ENCODE measurements around the gene MAGOH. TPM values are rescaled to one million over a fixed set of nuclear protein-coding genes. Genes with fewer than 3 reads are reported as not detected.

The MAGOH gene
- total RNA-seq, 1 donor from 2014 or later = 35.7 TPM

- no peaks in the 10 kb centered on the region for H3K9me3 Mint-ChIP-seq (ENCODE audit: unreplicated experiment)
Measured at GRCh38 chr1:53237638-53238037, 680 bp downstream of the MAGOH start.

DNA sequence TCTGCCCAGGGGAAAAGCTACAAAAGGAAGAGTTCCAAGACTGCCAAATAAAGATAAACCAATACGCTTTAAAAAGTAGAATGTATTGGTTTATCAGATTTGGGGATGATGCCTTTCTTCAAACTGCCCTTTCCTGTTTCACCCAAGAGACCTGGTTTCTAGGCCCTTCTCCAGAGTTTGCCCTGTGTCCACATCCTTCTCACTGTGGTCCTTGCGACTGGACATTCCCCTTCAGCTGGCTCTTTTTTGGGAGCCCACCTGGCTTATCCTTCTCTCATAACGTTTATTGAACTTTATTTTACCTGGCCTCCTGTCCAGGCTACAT is 17.4 kb downstream of the MAGOH start:
- Histone ChIP-seq H3K27me3 (ENCODE audit: insufficient read depth, low read length) (no peaks in the 10 kb centered on the region), H3K4me3 (ENCODE audit: insufficient read depth, low read depth, low read length) (peak overlapping the region; percentile 78), H3K4me2 (ENCODE audit: low read length) (peak overlapping the region; percentile 90), H4K20me1 (ENCODE audit: insufficient read depth, low read length) (no peaks in the 10 kb centered on the region), H3K27ac (ENCODE audit: low read depth, low read length) (peak overlapping the region; percentile 91), H3K4me1 (ENCODE audit: insufficient read depth, low read length) (peaks cover 8% of the 10 kb centered on the region), H2AFZ (ENCODE audit: low read depth, low read length) (peak overlapping the region; percentile 91), H3K36me3 (ENCODE audit: insufficient read depth, low read length) (no peaks in the 10 kb centered on the region), H3K79me2 (ENCODE audit: insufficient read depth, low read length) (peaks cover 13% of the 10 kb centered on the region), H3K9me3 (ENCODE audit: insufficient read depth, low read depth, low read length) (no peaks in the 10 kb centered on the region), H3K9ac (ENCODE audit: low read length) (peak overlapping the region; percentile 94)
- Mint-ChIP-seq H3K27ac (ENCODE audit: unreplicated experiment) (peak overlapping the region; percentile 98), H3K27me3 (ENCODE audit: low read depth, unreplicated experiment) (no peaks in the 10 kb centered on the region), H3K9me3 (ENCODE audit: unreplicated experiment) (no peaks in the 10 kb centered on the region), H3K4me3 (ENCODE audit: unreplicated experiment) (peak overlapping the region; percentile 89), H3K36me3 (ENCODE audit: low read depth, unreplicated experiment) (peaks cover 2% of the 10 kb centered on the region), H3K4me1 (ENCODE audit: low read depth, unreplicated experiment) (peaks cover 2% of the 10 kb centered on the region)
- DNase-seq (ENCODE audit: low read depth) = no peak
- FAIRE-seq = no peak
- TF ChIP-seq CTCF (IDR thresholded peaks at IDR 0.05; ENCODE audit: insufficient read depth, low read depth, low read length) (no peak), EZH2 (IDR thresholded peaks at IDR 0.05; ENCODE audit: insufficient read depth, low read length) (no peak)

More at GRCh38 chr1:53237638-53238037, 680 bp downstream of the MAGOH start:
- no peaks in the 10 kb centered on the region for H3K27me3 ChIP-seq (ENCODE audit: insufficient read depth, low read length)
- H3K4me3 Mint-ChIP-seq (ENCODE audit: unreplicated experiment) = peak overlapping the region; percentile 87
- no peaks in the 10 kb centered on the region for H3K9me3 ChIP-seq (ENCODE audit: insufficient read depth, low read depth, low read length)
- DNase-seq (ENCODE audit: low read depth) = no peak
- H3K9ac ChIP-seq (ENCODE audit: low read length) = peak overlapping the region; percentile 98
- peaks cover 36% of the 10 kb centered on the region for H3K79me2 ChIP-seq (ENCODE audit: insufficient read depth, low read length)
- peak overlapping the region; percentile 98 for H3K4me2 ChIP-seq (ENCODE audit: low read length)
- peak overlapping the region; percentile 90 for H3K27ac Mint-ChIP-seq (ENCODE audit: unreplicated experiment)
- no peaks in the 10 kb centered on the region for H3K27me3 Mint-ChIP-seq (ENCODE audit: low read depth, unreplicated experiment)
- peak overlapping the region; percentile 84 for H3K27ac ChIP-seq (ENCODE audit: low read depth, low read length)
- H4K20me1 ChIP-seq (ENCODE audit: insufficient read depth, low read length) = peaks cover 15% of the 10 kb centered on the region
- peaks cover 12% of the 10 kb centered on the region for H3K4me1 Mint-ChIP-seq (ENCODE audit: low read depth, unreplicated experiment)
- no peak for TF ChIP-seq CTCF (IDR thresholded peaks at IDR 0.05; ENCODE audit: insufficient read depth, low read depth, low read length)
- no peak for TF ChIP-seq EZH2 (IDR thresholded peaks at IDR 0.05; ENCODE audit: insufficient read depth, low read length)
- H3K36me3 ChIP-seq (ENCODE audit: insufficient read depth, low read length) = peaks cover 29% of the 10 kb centered on the region
- FAIRE-seq = no peak
- no peaks in the 10 kb centered on the region for H3K36me3 Mint-ChIP-seq (ENCODE audit: low read depth, unreplicated experiment)
- H2AFZ ChIP-seq (ENCODE audit: low read depth, low read length) = no peak overlapping the region
- H3K4me3 ChIP-seq (ENCODE audit: insufficient read depth, low read depth, low read length) = peak overlapping the region; percentile 100
- H3K4me1 ChIP-seq (ENCODE audit: insufficient read depth, low read length) = peaks cover 9% of the 10 kb centered on the region

- Mint-ChIP-seq H3K27me3 (ENCODE audit: low read depth, unreplicated experiment) (no peaks in the 10 kb centered on the region), H3K9me3 (ENCODE audit: unreplicated experiment) (no peaks in the 10 kb centered on the region), H3K36me3 (ENCODE audit: low read depth, unreplicated experiment) (no peaks in the 10 kb centered on the region), H3K27ac (ENCODE audit: unreplicated experiment) (peak within 1 kb of the TSS; percentile 98), H3K4me3 (ENCODE audit: unreplicated experiment) (peak within 1 kb of the TSS; percentile 89), H3K4me1 (ENCODE audit: low read depth, unreplicated experiment) (peaks cover 2% of the 10 kb centered on the region)
- H3K4me2 ChIP-seq (ENCODE audit: low read length) = peak within 1 kb of the TSS; percentile 90
- H3K4me1 ChIP-seq (ENCODE audit: insufficient read depth, low read length) = peaks cover 8% of the 10 kb centered on the region
- peaks cover 13% of the 10 kb centered on the region for H3K79me2 ChIP-seq (ENCODE audit: insufficient read depth, low read length)
- H3K9ac ChIP-seq (ENCODE audit: low read length) = peak within 1 kb of the TSS; percentile 94
- no peaks in the 10 kb centered on the region for H3K27me3 ChIP-seq (ENCODE audit: insufficient read depth, low read length)
- DNase-seq (ENCODE audit: low read depth) (peak; percentile 88), FAIRE-seq (no peak)
- no peak for TF ChIP-seq EZH2 (IDR thresholded peaks at IDR 0.05; ENCODE audit: insufficient read depth, low read length)
- no peak for TF ChIP-seq CTCF (IDR thresholded peaks at IDR 0.05; ENCODE audit: insufficient read depth, low read depth, low read length)
- peak within 1 kb of the TSS; percentile 91 for H3K27ac ChIP-seq (ENCODE audit: low read depth, low read length)
- H3K9me3 ChIP-seq (ENCODE audit: insufficient read depth, low read depth, low read length) = no peaks in the 10 kb centered on the region
- peak within 1 kb of the TSS; percentile 91 for H2AFZ ChIP-seq (ENCODE audit: low read depth, low read length)
- no peaks in the 10 kb centered on the region for H4K20me1 ChIP-seq (ENCODE audit: insufficient read depth, low read length)
- H3K4me3 ChIP-seq (ENCODE audit: insufficient read depth, low read depth, low read length) = peak within 1 kb of the TSS; percentile 78
- H3K36me3 ChIP-seq (ENCODE audit: insufficient read depth, low read length) = no peaks in the 10 kb centered on the region
Measured at GRCh38 chr1:53220171-53220961, 18.0 kb downstream of the MAGOH start, which contains the start of gene CZIB. TSS of gene CZIB (minus strand) at chr1:53220634. CDS start at chr1:53220575, 59 bp downstream.

All from astrocyte (in vitro differentiated cells and primary cell).